Midbrain (tissue), 1 donor: ENCODE measurements around the gene ZKSCAN2.

Experiments used
- DNase-seq: peaks from one replicate; lab custom pipeline; 2025; lab: John Stamatoyannopoulos, UW

Gene ZKSCAN2

GRCh38 chr16:25257470-25257955 lies at the start of gene ZKSCAN2:
Gene ZKSCAN2, minus strand, starts transcription at chr16:25257845. Its CDS starts 718 bp downstream, at chr16:25257127.
- peak; percentile 86 for DNase-seq

GRCh38 chr16:25299792-25300590 lies 42.3 kb upstream of the ZKSCAN2 start:
- no peak for DNase-seq

- no peak for DNase-seq
Measured at GRCh38 chr16:25298165-25298872, 40.7 kb upstream of the ZKSCAN2 start.

GRCh38 chr16:25297151-25297787 lies 39.6 kb upstream of the ZKSCAN2 start:
- DNase-seq, result no peak

- no peak for DNase-seq
Measured at GRCh38 chr16:25291580-25291979, 33.9 kb upstream of the ZKSCAN2 start.

GRCh38 chr16:25289466-25289865 lies 31.8 kb upstream of the ZKSCAN2 start:
- DNase-seq, result no peak

DNA sequence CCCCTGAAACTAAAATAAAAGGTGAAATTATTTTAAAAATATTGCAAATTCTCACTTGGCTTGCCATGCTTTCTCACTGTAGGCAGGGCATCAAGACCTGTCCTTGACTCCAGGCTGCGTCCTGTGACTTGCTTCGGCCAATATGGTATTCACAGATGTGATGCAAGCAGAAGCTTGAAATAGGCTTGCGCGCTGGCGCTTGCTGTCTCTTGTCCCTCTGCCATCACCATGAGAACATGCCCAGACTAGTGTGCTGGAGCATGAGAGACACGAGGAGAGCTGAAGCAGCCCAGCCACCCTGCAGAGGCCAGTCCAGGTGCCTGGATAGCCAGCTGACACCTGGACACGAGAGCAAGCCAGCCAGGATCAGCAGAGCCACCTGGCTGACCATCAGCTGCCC lies 21.8 kb upstream of the ZKSCAN2 start:
- no peak for DNase-seq

GRCh38 chr16:25271421-25271820 lies 13.8 kb upstream of the ZKSCAN2 start:
- DNase-seq, result no peak

DNA sequence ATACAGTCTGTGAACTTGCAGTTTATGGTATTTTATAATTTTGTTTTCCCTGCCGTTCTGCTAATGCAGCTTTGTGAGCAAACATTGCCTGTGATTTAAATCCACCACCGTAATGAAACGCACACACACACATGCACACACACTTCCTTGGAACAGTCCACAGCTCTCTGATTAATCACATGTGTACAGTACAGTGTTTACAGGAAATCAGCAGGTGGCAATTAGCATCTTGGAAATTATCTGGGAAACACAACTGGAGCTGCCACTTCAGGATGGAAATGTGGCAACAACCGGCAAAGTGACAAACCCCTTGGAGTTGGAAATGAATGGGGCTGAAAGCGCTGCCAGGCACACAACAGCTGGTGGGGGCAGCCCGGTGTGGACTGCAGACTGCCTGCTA lies 12.9 kb upstream of the ZKSCAN2 start:
- DNase-seq, result no peak

- DNase-seq, result no peak
Measured at GRCh38 chr16:25269879-25270278, 12.2 kb upstream of the ZKSCAN2 start.

DNA sequence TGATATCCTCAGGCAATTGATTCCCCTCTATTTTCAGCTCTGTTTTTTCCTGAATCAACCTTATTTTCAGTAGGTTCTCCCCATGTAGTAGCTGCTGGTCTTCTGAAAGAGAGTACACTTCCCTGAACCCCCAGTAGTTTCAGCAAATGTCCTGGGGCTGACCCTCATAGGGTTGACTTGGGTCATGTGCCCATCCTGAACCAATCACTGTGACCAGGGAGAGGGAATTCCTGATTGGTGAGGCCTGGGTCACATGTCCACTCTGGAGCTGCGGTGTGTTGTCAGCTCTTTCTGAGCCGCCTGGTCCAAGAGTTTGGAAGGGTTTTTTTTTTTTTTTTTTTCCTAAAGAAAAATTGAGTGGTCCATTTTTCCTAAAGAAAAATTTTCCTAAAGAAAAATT lies 8.3 kb upstream of the ZKSCAN2 start:
- no peak for DNase-seq

GRCh38 chr16:25264597-25264996 lies 7.0 kb upstream of the ZKSCAN2 start:
- DNase-seq, result no peak

GRCh38 chr16:25260416-25260815 lies 2.8 kb upstream of the ZKSCAN2 start:
- DNase-seq, result no peak

GRCh38 chr16:25258861-25259179 lies 1.2 kb upstream of the ZKSCAN2 start:
- DNase-seq, result no peak

- DNase-seq, result peak; percentile 77
Measured at GRCh38 chr16:25257956-25258860, 563 bp upstream of the ZKSCAN2 start.

- no peak for DNase-seq
Measured at GRCh38 chr16:25256695-25257469, 763 bp downstream of the ZKSCAN2 start.

DNA sequence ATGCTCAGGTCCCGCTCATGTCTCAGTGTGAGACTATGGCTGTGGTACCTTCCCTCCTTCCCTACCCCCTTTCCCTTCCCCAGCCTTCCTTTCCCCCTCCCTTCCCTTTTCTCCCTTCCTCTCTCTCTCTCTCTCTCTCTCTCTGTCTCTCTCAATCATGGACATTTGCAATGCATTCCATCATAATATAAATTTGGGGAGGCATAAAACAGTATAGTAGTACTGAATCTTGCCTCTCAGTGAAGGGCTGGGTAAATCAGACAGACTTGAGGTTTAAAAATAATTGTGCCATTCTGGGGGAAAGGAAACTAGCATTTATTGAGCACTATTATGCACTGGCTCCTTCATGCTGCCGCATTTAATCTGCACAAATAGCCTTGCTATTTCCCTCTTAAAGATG lies 4.3 kb downstream of the ZKSCAN2 start:
- DNase-seq, result no peak

DNA sequence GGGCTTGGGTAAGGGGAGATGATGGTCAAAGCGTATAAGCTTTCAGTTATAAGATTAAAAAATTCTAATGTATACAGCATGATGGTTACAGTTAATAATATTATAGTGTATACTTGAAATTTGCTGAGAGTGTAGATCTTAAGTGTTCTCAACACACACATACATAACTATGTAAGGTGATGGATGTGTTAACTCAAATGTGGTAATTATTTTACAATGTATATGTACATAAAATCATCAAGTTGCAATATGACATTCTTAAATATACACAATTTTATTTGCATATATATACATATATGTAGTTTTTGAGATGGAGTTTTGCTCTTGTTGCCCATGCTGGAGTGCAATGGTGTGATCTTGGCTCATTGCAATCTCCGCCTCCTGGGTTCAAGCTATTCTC lies 7.2 kb downstream of the ZKSCAN2 start:
- DNase-seq, result no peak

DNA sequence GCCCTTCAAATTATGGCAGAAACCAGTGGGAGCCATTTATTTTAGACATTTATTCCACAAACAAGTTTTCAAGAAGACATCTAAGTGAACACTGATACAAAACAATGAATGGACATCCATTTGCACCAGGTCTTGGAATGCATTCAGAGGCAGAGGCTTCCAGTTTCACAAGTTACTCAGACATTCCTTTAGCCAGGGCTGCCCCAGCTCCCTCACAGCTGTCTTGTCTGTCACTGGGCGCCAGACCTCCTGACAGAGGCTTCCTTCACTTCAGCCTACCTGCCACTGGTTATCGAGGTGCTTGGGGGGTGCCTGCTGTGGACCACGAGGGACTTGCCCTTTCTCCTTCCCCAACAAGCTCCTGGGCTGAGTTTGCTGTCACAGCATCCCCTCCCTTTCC lies 21.7 kb downstream of the ZKSCAN2 start:
- DNase-seq, result no peak

GRCh38 chr16:25228372-25228771 lies 29.3 kb downstream of the ZKSCAN2 start:
- DNase-seq, result no peak

- no peak for DNase-seq
Measured at GRCh38 chr16:25224731-25225319, 32.8 kb downstream of the ZKSCAN2 start.
